NCI-H2107 treated with DMSO at 0.1 percent for 48 hours (cell line): ENCODE data around the gene KRTAP10-9.
A peak's percentile ranks its signal among the peaks of the same experiment; 100 is the strongest.
"Not testable (repeated sequence)": the region's sequence is repeated elsewhere in the genome, so short reads cannot be mapped to it uniquely, and the experiment has no call there.

Experiments
- DNase-seq: peaks from one replicate; lab custom pipeline; 2025; ENCODE audit not compliant: unreplicated experiment; lab: John Stamatoyannopoulos, UW

Gene KRTAP10-9

DNA sequence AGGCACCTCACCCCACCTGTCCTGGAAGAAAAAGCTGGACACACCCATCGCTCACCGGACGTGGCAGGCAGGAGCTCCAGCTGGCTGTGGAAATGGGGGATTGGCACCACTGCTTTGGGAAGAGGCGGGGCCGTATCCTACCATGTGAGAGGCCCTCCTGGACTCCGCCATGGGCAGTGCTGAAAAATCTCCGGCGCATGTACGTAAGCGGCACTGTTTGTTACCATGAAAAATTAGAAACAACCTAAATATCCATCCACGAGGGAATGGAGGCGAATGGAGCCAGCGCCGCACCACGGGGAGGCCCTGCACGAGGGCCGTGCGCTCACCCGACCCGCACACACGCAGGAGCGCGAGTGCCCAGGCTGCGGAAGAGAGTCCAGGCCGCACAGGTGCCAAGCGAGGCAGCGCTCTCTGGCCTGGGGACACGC lies 11.9 kb upstream of the KRTAP10-9 start:
- DNase-seq, result no peak

- no peak for DNase-seq
Measured at GRCh38 chr21:44615466-44615865, 11.4 kb upstream of the KRTAP10-9 start.

- DNase-seq, result no peak
Measured at GRCh38 chr21:44615911-44616590, 10.8 kb upstream of the KRTAP10-9 start.

DNA sequence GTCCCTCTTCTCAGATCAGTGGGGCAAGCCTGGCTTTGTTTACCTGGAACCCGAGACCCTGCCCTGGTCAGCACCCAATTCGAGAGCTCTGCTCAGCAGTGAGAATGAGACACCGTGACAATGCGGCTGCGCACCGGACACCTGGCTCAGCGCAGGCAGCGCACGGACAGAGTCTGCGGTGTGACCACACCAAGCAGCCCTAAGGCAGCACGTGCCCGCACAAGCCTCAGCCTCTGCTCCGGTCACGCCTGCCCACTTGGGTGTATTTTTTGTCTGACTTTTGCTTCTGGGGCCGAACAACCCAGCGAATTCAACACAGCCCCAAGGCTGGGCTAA lies 10.3 kb upstream of the KRTAP10-9 start:
- DNase-seq, result no peak

DNA sequence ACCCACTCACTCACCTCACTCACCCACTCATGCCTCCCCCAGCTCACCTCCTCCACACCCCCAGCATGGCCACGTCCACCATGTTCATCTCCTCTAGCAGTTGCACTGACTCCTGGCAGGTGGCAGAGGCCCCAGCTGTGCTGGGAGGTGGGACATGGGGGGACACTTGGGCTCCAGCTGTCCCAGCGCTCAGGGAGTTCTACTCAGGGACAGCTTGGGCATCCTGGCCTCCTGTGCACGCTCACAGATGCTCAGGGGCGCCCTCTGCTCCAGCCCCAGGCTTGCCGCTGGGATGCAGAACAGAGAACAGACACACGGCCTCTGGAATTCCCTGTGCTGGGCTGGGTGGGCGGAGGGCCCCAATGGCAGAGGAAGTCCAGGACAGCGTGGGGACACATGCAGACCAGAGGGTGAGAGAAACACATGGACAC lies 9.8 kb upstream of the KRTAP10-9 start:
- no peak for DNase-seq

DNA sequence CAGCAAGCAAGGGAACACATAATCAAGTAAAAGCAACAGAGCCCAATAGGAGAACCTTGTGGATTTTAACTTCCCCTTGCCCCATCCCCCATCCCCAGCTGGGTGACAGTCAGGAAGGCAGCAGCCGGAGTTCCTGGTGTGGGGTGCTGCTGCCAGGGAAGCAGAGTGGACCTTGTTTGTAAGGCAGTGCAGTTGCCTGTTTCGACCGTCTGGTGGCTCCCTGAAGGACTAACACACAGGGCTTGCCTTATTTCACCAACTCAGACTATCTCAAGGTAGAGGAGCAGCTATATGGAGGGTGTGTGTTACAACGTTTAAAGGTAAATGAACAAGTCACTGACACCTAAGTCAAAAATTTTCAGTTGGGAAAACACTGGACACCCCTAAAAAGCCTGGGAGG lies 8.4 kb upstream of the KRTAP10-9 start:
- no peak for DNase-seq

DNA sequence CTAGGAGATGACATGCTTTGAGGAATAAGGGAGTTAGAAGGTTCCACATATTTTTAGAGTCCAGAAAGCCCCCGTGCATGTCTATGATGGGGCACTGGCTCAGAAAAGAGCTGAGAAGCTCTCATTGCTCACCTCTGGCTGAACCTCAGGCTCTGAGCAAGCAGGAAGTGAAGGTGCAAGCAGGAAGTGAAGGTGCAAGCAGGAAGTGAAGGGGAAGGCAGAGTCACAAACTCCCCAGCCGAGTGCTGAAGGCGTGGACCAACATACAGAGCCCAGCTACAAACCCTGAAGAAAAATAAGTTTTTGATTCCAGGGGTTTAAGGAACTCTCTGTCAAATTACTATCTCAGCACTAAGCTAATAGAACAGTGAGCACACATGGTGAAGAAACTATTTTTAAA lies 8.0 kb upstream of the KRTAP10-9 start:
- DNase-seq, result no peak

GRCh38 chr21:44619886-44620285 lies 7.0 kb upstream of the KRTAP10-9 start:
- no peak for DNase-seq

GRCh38 chr21:44623575-44623974 lies 3.3 kb upstream of the KRTAP10-9 start:
- DNase-seq, result no peak

- DNase-seq, result no peak
Measured at GRCh38 chr21:44625756-44626155, 1.1 kb upstream of the KRTAP10-9 start.

- no peak for DNase-seq
Measured at GRCh38 chr21:44626262-44626661, 631 bp upstream of the KRTAP10-9 start.

- not testable (repeated sequence) for DNase-seq
Measured at GRCh38 chr21:44627181-44627822, 409 bp downstream of the KRTAP10-9 start.

GRCh38 chr21:44627831-44628233 lies 939 bp downstream of the KRTAP10-9 start:
- not testable (repeated sequence) for DNase-seq

GRCh38 chr21:44628707-44629391 lies 2.0 kb downstream of the KRTAP10-9 start:
- no peak for DNase-seq

- no peak for DNase-seq
Measured at GRCh38 chr21:44630440-44630839, 3.5 kb downstream of the KRTAP10-9 start.

DNA sequence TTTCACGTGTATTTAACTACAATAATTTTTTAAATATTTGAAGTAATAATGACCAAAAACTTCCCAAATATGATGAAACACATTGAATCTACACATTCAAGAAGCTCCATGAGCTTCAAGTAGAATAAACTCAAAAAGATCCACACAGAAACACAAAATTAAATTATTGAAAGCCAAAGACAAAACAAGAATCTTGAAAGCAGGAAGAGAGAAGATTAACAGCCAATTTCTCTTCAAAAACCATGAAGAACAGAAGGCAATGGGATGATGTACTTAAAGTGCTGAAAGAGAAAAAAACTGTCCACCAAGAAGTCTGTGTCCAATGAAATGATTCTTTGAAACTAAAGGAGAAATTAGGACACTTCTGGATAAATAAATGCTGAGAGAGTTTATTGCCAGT lies 5.2 kb downstream of the KRTAP10-9 start:
- no peak for DNase-seq

GRCh38 chr21:44636209-44637017 lies 9.5 kb downstream of the KRTAP10-9 start:
- no peak for DNase-seq

- peak; percentile 18 for DNase-seq
Measured at GRCh38 chr21:44637018-44637850, 10.3 kb downstream of the KRTAP10-9 start, which contains the start of gene KRTAP10-10. KRTAP10-10 (plus strand) TSS chr21:44637356; CDS start chr21:44637418, 62 bp downstream.

DNA sequence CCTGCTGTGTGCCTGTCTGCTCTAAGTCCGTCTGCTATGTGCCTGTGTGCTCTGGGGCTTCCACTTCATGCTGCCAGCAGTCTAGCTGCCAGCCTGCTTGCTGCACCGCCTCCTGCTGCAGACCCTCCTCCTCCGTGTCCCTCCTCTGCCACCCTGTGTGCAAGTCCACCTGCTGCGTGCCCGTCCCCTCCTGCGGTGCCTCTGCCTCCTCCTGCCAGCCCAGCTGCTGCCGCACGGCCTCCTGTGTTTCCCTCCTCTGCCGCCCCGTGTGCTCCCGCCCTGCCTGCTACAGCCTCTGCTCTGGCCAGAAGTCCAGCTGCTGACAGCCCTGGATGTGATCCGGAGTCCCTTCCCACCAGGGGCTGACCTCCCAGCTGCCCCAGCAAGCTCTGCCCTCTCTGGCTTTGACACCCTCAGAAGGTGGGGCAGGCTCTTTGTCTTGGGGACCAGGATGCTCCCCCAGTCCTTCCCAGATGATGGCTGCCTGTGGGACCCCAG lies 11.0 kb downstream of the KRTAP10-9 start:
- not testable (repeated sequence) for DNase-seq
